ENCODE results near the gene KNDC1.
"Not testable (repeated sequence)": the region's sequence is repeated elsewhere in the genome, so short reads cannot be mapped to it uniquely, and the experiment has no call there.

Gene KNDC1

DNA sequence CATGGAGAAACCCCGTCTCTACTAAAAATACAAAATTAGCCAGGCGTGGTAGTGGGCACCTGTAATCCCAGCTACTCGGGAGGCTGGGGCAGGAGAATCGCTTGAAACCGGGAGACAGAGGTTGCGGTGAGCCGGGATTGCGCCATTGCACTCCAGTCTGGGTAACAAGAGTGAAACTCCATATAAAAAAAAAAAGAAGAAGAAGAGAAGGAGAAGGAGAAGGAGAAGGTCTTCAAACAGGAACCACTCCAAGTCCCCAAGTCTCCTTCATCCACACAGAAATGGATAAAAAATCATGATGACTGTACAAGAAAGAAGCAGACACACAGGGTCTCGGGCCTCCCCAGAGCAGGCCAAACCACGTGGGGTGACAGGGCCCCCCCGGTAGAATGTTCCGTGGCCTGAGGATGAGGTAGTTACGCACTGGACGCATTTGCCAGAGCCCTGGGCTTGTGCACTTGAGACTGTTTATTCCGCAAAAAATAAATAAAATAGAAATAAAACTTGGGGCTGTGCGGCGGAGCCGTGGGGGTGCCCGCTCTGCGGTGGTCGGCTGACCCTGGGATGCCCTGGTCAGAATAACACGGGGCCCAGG is 93.4 kb downstream of the KNDC1 start:
- in situ Hi-C loops (cut with MboI; ENCODE audit: low sequenced_read_pairs), result no loop called here

GRCh38 chr10:133254421-133255120 is 94.6 kb downstream of the KNDC1 start:
- in situ Hi-C loops (cut with MboI; ENCODE audit: low sequenced_read_pairs), result no loop called here

DNA sequence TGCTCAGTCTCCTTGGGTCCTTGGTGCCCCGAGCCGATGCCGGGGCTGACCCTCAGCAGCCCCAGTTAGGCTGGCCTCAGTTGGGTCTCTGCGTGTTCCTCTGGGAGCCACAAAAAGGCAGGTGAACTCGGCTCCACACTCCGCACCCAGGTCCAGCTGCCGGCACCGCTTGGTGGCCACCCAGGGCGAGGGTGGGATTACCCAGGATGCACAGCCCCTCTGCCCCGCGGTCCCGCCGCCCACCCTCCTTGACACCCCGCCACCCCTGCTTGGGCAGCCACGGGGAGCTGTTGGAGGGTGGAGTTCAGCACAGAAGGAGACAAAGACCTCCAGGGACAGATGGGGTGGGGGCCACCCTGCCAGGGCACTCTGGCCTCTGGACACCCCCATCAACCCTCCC is 95.3 kb downstream of the KNDC1 start:
- in situ Hi-C loops (cut with MboI; ENCODE audit: low sequenced_read_pairs), result no loop called here

- in situ Hi-C loops (cut with MboI; ENCODE audit: low sequenced_read_pairs), result no loop called here
These were observed 97.6 kb downstream of the KNDC1 start for GRCh38 chr10:133257489-133258065.

GRCh38 chr10:133258066-133258817 is 98.2 kb downstream of the KNDC1 start:
- in situ Hi-C loops (cut with MboI; ENCODE audit: low sequenced_read_pairs), result no loop called here

DNA sequence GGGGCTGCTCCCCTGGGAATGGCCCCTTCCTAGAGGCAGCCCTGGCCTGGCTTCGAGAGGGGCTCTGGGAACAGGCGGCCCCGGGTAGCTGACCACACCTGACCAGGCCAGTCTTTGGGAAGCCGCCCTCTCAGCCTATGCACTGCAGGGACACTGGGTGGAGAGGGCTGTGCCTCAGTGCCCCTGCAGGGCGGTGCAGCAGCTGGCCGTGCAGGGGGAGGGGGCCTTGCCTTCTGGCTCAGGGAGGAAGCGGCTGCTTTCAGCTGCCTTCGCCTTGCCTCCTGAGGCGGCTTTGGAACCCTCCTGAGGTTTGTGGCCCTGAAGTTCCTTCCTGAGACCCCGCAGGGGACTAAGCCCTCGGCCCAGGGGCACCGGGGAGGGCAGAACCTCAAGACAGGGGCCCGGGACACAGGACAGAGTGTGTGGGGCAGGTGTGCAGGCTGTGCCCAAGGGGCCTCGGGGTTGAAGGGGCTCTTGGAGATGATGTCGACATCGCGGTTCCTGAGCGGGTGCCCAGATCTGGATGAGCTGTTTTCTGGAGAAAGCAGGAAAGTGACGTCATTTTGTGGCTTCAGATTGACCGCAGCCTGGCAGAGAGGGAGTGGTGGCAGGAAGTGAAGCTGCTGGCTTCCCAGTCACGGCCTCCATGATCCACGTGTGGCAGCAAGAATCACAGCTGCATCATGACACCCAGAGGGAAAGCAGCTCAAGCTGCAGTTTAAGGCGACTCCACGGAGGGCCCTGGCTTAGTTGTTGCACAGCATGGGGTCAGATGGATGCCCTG is 99.0 kb downstream of the KNDC1 start:
- in situ Hi-C loops (cut with MboI; ENCODE audit: low sequenced_read_pairs), result no loop called here

GRCh38 chr10:133259602-133259989 is 99.6 kb downstream of the KNDC1 start:
- in situ Hi-C loops (cut with MboI; ENCODE audit: low sequenced_read_pairs), result no loop called here

GRCh38 chr10:133260895-133261725 is 101.1 kb downstream of the KNDC1 start:
- in situ Hi-C loops (cut with MboI; ENCODE audit: low sequenced_read_pairs), result no loop called here

GRCh38 chr10:133261726-133262325 is 101.8 kb downstream of the KNDC1 start:
- in situ Hi-C loops (cut with MboI; ENCODE audit: low sequenced_read_pairs), result no loop called here

DNA sequence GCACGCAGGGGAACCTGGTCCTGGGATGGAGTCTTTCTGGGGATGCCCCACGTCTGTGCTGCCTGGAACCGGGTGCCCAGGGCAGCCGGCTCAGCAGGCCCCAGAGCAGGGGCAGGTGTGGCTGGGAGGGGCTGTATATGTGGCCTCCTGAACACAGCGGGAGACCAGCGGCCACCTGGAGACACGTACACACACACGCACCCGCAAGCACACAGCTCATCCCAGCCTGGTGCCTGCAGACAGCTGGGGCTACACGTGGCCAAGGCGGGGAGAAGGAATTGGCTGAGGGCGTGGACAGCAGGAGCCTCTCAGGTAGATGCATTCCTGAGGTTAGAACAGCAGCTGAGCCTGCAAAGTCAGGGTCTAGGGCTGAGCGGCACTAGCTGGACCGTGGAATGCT is 102.7 kb downstream of the KNDC1 start:
- in situ Hi-C loops (cut with MboI; ENCODE audit: low sequenced_read_pairs), result no loop called here

DNA sequence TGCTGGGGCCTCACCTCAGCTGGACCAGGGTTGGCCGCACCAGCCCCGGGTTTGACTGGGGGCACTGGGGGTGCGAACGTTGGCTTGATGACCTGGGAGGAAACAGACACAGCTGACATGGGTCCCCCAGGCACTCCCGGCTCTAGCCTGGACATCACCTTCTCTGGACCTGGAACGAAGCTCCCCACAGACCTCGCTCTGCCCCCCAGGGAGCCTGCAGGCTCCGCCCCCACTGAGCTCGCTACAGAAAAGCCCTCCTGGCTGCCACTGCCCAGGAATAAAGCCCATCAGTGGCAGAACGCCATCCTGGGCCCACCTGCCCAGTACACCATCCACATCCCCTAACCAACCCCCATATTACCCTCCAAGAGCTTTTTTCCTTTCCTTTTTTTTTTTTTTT is 103.7 kb downstream of the KNDC1 start:
- in situ Hi-C loops (cut with MboI; ENCODE audit: low sequenced_read_pairs), result no loop called here

GRCh38 chr10:133264461-133264860 is 104.4 kb downstream of the KNDC1 start:
- in situ Hi-C loops (cut with MboI; ENCODE audit: low sequenced_read_pairs), result no loop called here

- in situ Hi-C loops (cut with MboI; ENCODE audit: low sequenced_read_pairs), result not testable (repeated sequence)
These were observed 105.0 kb downstream of the KNDC1 start for GRCh38 chr10:133265052-133265451.

DNA sequence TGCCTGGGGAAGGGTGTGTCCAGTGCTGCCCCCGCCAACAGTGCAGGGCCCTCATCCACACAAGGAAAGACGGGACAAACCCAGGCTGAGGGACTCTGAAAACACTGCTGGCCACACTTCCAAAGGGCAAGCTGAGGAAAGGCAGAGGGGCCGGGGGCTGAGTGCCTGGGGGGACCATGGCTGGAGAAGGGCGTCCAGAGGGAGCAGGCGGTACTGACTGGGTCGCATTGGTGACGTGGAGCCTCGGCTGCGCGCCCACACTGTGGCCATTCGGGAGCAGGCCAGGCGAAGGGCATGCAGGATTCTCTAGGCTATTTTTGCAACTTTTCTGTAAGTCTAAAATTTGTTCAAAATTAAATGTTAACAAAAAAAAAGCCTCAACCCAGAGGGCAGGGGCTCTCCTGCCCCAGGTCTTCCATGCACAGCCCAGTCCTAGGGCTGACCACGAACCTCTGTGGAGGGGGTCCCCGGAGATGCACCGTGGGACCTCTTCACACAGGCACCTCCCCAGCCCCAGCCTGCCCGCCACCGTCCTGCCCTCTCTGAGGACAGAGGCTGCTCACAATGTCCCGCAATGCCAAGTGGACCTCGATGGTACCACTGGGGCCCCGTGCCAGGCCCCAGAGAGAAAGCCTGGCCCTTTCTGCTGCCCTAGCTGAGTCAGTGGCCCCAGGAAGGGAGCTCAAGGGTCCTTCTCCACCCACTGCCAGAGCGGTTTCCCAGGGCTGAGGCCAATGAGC is 106.2 kb downstream of the KNDC1 start:
- in situ Hi-C loops (cut with MboI; ENCODE audit: low sequenced_read_pairs), result no loop called here

DNA sequence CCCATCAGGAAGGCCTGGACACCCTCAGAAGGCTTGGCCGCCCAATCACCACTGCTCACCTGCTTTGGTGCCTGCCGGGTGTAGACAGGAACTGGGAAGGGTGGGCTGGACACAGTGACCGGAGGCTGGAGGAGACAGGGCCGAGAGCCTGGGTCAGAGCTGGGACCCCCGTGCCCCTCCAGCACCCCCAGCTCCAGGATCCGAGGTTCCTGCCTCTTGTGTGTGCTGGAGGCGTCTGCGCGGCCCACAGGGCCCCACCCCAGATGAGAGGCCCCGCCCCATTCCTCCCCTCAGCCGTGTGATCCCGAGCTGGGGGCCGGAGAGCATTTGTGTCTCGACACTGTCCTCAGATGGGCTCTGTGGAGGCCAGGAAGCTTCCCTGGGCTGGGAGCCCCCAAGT is 107.3 kb downstream of the KNDC1 start:
- in situ Hi-C loops (cut with MboI; ENCODE audit: low sequenced_read_pairs), result no loop called here

GRCh38 chr10:133267829-133268228 is 107.8 kb downstream of the KNDC1 start:
- in situ Hi-C loops (cut with MboI; ENCODE audit: low sequenced_read_pairs), result no loop called here

DNA sequence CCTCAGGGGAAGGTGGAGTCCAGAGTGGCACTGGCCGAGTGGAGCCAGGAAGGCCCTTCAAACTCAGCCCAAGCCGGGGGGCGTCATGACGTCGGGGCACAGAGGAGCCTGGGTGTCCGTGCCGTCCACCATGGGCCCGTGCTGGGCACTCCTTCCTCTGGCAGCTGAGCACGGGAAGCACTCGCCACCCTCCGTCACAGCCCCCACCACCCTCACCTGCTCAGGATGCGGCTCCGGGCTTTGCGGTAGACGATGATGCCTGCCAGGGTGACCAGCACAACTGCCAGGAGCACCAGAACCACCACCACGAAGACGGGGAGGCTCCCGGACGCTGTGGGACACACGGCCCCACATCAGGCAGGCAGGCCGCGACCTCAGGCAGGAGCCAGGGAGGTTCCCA is 108.5 kb downstream of the KNDC1 start:
- in situ Hi-C loops (cut with MboI; ENCODE audit: low sequenced_read_pairs), result no loop called here

DNA sequence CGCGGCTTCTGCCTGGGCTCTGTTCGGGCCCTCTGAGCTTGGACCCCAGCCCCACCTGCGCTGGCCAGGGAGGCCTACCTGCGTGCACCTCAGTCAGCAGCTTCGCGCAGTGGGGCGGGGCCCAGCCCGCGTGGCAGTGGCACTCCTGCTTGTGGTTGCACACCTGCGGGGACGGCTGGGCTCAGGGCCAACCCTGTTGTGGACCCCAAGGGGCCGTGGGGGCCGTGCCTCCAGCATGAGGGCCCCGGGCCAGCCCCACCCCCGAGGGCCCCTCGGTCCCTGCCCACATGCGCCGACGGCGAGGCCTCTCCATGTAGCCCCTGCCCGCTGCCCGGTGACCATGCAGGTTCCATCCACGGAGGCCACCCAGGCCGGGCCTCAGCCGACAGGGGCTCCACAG is 109.3 kb downstream of the KNDC1 start:
- in situ Hi-C loops (cut with MboI; ENCODE audit: low sequenced_read_pairs), result no loop called here

GRCh38 chr10:133270204-133270603 is 110.2 kb downstream of the KNDC1 start:
- in situ Hi-C loops (cut with MboI; ENCODE audit: low sequenced_read_pairs), result no loop called here
